ENCODE data around the gene SPATS1. TPM values are rescaled to one million over a fixed set of nuclear protein-coding genes. Genes with fewer than 3 reads are reported as not detected.

SPATS1 gene
- polyA plus RNA-seq, 1 donor from 2014 or later: not detected

DNA sequence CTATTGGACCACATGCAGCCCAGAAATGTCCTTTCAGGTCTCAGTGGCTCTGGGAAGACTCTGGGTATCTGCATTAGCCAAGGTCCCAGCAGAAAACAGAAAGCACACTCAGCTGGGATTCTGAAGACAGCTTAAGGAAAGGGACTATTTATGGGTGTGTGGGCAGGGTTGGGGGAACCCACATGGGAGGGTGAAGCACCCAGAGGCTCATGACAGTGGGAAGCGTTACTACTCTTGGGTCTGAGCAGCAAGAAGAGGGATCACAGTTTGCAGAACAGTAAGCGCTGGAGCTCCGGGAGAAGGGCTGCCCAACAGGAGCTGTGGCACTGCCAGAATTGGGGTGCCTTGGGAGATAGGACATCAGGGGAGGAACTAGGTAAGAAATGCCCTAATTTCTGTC is 32.6 kb downstream of the SPATS1 start:
- Histone ChIP-seq H3K36me3 (ENCODE audit: insufficient read depth, low read length) (no peaks in the 10 kb centered on the region), H3K4me2 (ENCODE audit: low read length) (no peak overlapping the region), H4K20me1 (ENCODE audit: insufficient read depth) (no peaks in the 10 kb centered on the region), H3K4me3 (ENCODE audit: low read length) (no peak overlapping the region), H2AFZ (ENCODE audit: low read depth, low read length) (no peak overlapping the region), H3K27me3 (ENCODE audit: insufficient read depth, low read depth, low read length) (no peaks in the 10 kb centered on the region), H3K27ac (ENCODE audit: low read length) (no peak overlapping the region), H3K9me3 (ENCODE audit: low read length) (no peaks in the 10 kb centered on the region), H3K9me2 (ENCODE audit: insufficient read depth, low read length) (no peaks in the 10 kb centered on the region), H3K9ac (ENCODE audit: low read length) (no peak overlapping the region), H3K79me2 (replicated peaks; ENCODE audit: insufficient read depth, low read length) (no peaks in the 10 kb centered on the region), H3F3A (ENCODE audit: insufficient read depth, low read length, poor library complexity, severe bottlenecking) (no peaks in the 10 kb centered on the region)
- TF ChIP-seq SMC3 (conservative IDR thresholded peaks at IDR 0.05; ENCODE audit: poor library complexity) (no peak), EP300 (conservative IDR thresholded peaks at IDR 0.05; ENCODE audit: poor library complexity, severe bottlenecking) (no peak), TAF1 (IDR thresholded peaks at IDR 0.05; ENCODE audit: low read depth) (no peak), POLR2AphosphoS5 (IDR thresholded peaks at IDR 0.05) (no peak), RAD21 (conservative IDR thresholded peaks at IDR 0.05) (no peak), MXI1 (conservative IDR thresholded peaks at IDR 0.05; ENCODE audit: poor library complexity, severe bottlenecking) (no peak), EZH2 (IDR thresholded peaks at IDR 0.05; ENCODE audit: borderline replicate concordance, insufficient read depth, low read length, poor library complexity, severe bottlenecking) (no peak)
- TF ChIP-seq, protein P1, sequence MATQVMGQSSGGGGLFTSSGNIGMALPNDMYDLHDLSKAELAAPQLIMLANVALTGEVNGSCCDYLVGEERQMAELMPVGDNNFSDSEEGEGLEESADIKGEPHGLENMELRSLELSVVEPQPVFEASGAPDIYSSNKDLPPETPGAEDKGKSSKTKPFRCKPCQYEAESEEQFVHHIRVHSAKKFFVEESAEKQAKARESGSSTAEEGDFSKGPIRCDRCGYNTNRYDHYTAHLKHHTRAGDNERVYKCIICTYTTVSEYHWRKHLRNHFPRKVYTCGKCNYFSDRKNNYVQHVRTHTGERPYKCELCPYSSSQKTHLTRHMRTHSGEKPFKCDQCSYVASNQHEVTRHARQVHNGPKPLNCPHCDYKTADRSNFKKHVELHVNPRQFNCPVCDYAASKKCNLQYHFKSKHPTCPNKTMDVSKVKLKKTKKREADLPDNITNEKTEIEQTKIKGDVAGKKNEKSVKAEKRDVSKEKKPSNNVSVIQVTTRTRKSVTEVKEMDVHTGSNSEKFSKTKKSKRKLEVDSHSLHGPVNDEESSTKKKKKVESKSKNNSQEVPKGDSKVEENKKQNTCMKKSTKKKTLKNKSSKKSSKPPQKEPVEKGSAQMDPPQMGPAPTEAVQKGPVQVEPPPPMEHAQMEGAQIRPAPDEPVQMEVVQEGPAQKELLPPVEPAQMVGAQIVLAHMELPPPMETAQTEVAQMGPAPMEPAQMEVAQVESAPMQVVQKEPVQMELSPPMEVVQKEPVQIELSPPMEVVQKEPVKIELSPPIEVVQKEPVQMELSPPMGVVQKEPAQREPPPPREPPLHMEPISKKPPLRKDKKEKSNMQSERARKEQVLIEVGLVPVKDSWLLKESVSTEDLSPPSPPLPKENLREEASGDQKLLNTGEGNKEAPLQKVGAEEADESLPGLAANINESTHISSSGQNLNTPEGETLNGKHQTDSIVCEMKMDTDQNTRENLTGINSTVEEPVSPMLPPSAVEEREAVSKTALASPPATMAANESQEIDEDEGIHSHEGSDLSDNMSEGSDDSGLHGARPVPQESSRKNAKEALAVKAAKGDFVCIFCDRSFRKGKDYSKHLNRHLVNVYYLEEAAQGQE (IDR thresholded peaks at IDR 0.05; ENCODE audit: borderline replicate concordance): no peak
- TF ChIP-seq, protein P2, sequence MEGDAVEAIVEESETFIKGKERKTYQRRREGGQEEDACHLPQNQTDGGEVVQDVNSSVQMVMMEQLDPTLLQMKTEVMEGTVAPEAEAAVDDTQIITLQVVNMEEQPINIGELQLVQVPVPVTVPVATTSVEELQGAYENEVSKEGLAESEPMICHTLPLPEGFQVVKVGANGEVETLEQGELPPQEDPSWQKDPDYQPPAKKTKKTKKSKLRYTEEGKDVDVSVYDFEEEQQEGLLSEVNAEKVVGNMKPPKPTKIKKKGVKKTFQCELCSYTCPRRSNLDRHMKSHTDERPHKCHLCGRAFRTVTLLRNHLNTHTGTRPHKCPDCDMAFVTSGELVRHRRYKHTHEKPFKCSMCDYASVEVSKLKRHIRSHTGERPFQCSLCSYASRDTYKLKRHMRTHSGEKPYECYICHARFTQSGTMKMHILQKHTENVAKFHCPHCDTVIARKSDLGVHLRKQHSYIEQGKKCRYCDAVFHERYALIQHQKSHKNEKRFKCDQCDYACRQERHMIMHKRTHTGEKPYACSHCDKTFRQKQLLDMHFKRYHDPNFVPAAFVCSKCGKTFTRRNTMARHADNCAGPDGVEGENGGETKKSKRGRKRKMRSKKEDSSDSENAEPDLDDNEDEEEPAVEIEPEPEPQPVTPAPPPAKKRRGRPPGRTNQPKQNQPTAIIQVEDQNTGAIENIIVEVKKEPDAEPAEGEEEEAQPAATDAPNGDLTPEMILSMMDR (IDR thresholded peaks at IDR 0.05; ENCODE audit: poor library complexity, severe bottlenecking): no peak

GRCh38 chr6:44377484-44377883 is 35.0 kb downstream of the SPATS1 start:
- H3K9me2 ChIP-seq (ENCODE audit: insufficient read depth, low read length): no peaks in the 10 kb centered on the region
- no peak overlapping the region for H3K27ac ChIP-seq (ENCODE audit: low read length)
- H3F3A ChIP-seq (ENCODE audit: insufficient read depth, low read length, poor library complexity, severe bottlenecking): no peaks in the 10 kb centered on the region
- H3K4me3 ChIP-seq (ENCODE audit: low read length): no peak overlapping the region
- no peaks in the 10 kb centered on the region for H3K27me3 ChIP-seq (ENCODE audit: insufficient read depth, low read depth, low read length)
- no peak for TF ChIP-seq SMC3 (conservative IDR thresholded peaks at IDR 0.05; ENCODE audit: poor library complexity)
- no peak for TF ChIP-seq POLR2AphosphoS5 (IDR thresholded peaks at IDR 0.05)
- TF ChIP-seq EZH2 (IDR thresholded peaks at IDR 0.05; ENCODE audit: borderline replicate concordance, insufficient read depth, low read length, poor library complexity, severe bottlenecking): no peak
- no peak for TF ChIP-seq RAD21 (conservative IDR thresholded peaks at IDR 0.05)
- H3K79me2 ChIP-seq (replicated peaks; ENCODE audit: insufficient read depth, low read length): no peaks in the 10 kb centered on the region
- H4K20me1 ChIP-seq (ENCODE audit: insufficient read depth): no peaks in the 10 kb centered on the region
- H3K9me3 ChIP-seq (ENCODE audit: low read length): no peaks in the 10 kb centered on the region
- H3K36me3 ChIP-seq (ENCODE audit: insufficient read depth, low read length): no peaks in the 10 kb centered on the region
- no peak overlapping the region for H2AFZ ChIP-seq (ENCODE audit: low read depth, low read length)
- no peak overlapping the region for H3K9ac ChIP-seq (ENCODE audit: low read length)
- H3K4me2 ChIP-seq (ENCODE audit: low read length): no peak overlapping the region
